GM12878 (cell line): ENCODE data around the gene PRC1. TPM values are rescaled to one million over a fixed set of nuclear protein-coding genes. Genes with fewer than 3 reads are reported as not detected.

ENCODE experiments used
- ATF2 ChIP-seq: IDR thresholded peaks from 2 replicates; pipeline ENCODE4 v1.6.1; 2012; ENCODE audit warnings: low read length, inconsistent platforms
- CBX3 ChIP-seq: fragments of 200-600 bp; sonication (generic); IDR thresholded peaks from 2 replicates; pipeline ENCODE4 v1.6.1; 2016; ENCODE audit warnings: low read depth, borderline replicate concordance
- E2F4 ChIP-seq: IDR thresholded peaks from 2 replicates; pipeline ENCODE4 v1.6.1; 2012; ENCODE audit warnings: low read depth, low read length, improper control_type of control experiment
- E4F1 ChIP-seq: fragments of 450-650 bp; IDR thresholded peaks from 2 replicates; pipeline ENCODE4 v1.6.1; 2018; ENCODE audit warnings: borderline replicate concordance, mild to moderate bottlenecking; ENCODE audit not compliant: partially characterized antibody
- EED ChIP-seq: sonication (generic); IDR thresholded peaks from 2 replicates; pipeline ENCODE4 v1.6.1; 2016; ENCODE audit warnings: antibody characterized with exemption, low read depth
- KDM1A ChIP-seq: fragments of 200-600 bp; sonication (generic); IDR thresholded peaks from 2 replicates; pipeline ENCODE4 v1.6.1; 2016; ENCODE audit warnings: borderline replicate concordance
- MYC ChIP-seq: IDR thresholded peaks from 2 replicates; pipeline ENCODE4 v1.6.1; 2011; ENCODE audit warnings: mild to moderate bottlenecking, low read length, moderate library complexity, inconsistent platforms; ENCODE audit not compliant: insufficient read depth, insufficient replicate concordance, insufficient read length, severe bottlenecking
- PML ChIP-seq: IDR thresholded peaks from 2 replicates; pipeline ENCODE4 v1.6.1; 2012; ENCODE audit warnings: low read length, inconsistent platforms
- PRDM15 ChIP-seq: fragments of 450-650 bp; formaldehyde crosslinking; IDR thresholded peaks from 2 replicates; pipeline ENCODE4 v1.4.0; 2020; ENCODE audit warnings: mild to moderate bottlenecking, moderate library complexity
- RAD21 ChIP-seq: IDR thresholded peaks from 2 replicates; pipeline ENCODE4 v1.6.1; 2011; ENCODE audit warnings: mild to moderate bottlenecking, low read depth, low read length, moderate library complexity; ENCODE audit not compliant: insufficient read depth
- STAT1 ChIP-seq: fragments of 450-650 bp; conservative IDR thresholded peaks from 2 replicates; pipeline ENCODE4 v1.6.1; 2014; ENCODE audit warnings: antibody characterized with exemption, mild to moderate bottlenecking
- TCF7 ChIP-seq: IDR thresholded peaks from 2 replicates; pipeline ENCODE4 v1.6.1; 2014; ENCODE audit warnings: antibody characterized with exemption, borderline replicate concordance
- ZNF207 ChIP-seq: fragments of 450-650 bp; IDR thresholded peaks from 2 replicates; pipeline ENCODE4 v1.6.1; 2014; ENCODE audit warnings: antibody characterized with exemption, mild to moderate bottlenecking, borderline replicate concordance
- ZNF217 ChIP-seq: fragments of 450-650 bp; IDR thresholded peaks from 2 replicates; pipeline ENCODE4 v1.6.1; 2017; ENCODE audit warnings: antibody characterized with exemption, mild to moderate bottlenecking
- ZNF592 ChIP-seq: fragments of 450-650 bp; IDR thresholded peaks from 2 replicates; pipeline ENCODE4 v1.6.1; 2017; ENCODE audit warnings: mild to moderate bottlenecking, moderate library complexity
- polyA plus RNA-seq, 11 experiments: library from polyadenylated mRNA; depleted of rRNA in 4 of 11; unstranded in 6 of 11; stranded (reverse) in 5 of 11; fragments of >200 nt; fragmentation: Nextera tagmentation in 4 of 11; fragmentation: Illumina TruSeq in 1 of 11; extraction: Ambion mirVana in 4 of 11; extraction: Trizol in 1 of 11; gene quantifications; 1 replicate in 1 of 11; 2 replicates in 10 of 11; pipeline versions ENCODE4 v1.2.1 to v1.2.3, GENCODE V29; 2011 to 2016; ENCODE audit warnings: inconsistent platforms in 2 of 11, missing spikeins in 2 of 11, low read depth in 1 of 11
- total RNA-seq, 4 experiments: library from RNA; depleted of rRNA in 3 of 4; stranded (reverse); fragments of >200 nt in 3 of 4; fragmentation: Illumina TruSeq in 1 of 4; extraction: Trizol in 1 of 4; gene quantifications; 2 replicates each; pipeline versions ENCODE4 v1.2.1 to v1.2.3, GENCODE V29; 2013 to 2021

PRC1 gene
- total and polyA plus RNA-seq, 10 of the 15 experiments (the other 5 are each of a cell fraction or from before 2014, with no cell fraction given), result 100 to 241 (median 131) TPM

GRCh38 chr15:90994417-90995311 lies at the start of gene PRC1 (continued):
- TF ChIP-seq ZNF207, result peak; percentile 57; the same call in 1 of the 2 replicates
- no peak for TF ChIP-seq TCF7
- no peak for TF ChIP-seq ZNF217
- no peak for TF ChIP-seq PRDM15 (CRISPR knock-in tag)
- peak; percentile 63 for TF ChIP-seq EED
- no peak for TF ChIP-seq CBX3
- peak; percentile 82; the same call in 1 of the 2 replicates for TF ChIP-seq STAT1
- TF ChIP-seq E2F4, result peak; percentile 97
- no peak for TF ChIP-seq RAD21
- no peak for TF ChIP-seq KDM1A
- no peak for TF ChIP-seq E4F1
- TF ChIP-seq MYC, result no peak
- TF ChIP-seq PML, result 0 out of 2 replicates have a peak, but pooled peaks have one; percentile 50
- peak; percentile 72 for TF ChIP-seq ATF2
- TF ChIP-seq ZNF592, result no peak
